Activated naive CD4-positive, alpha-beta T cell treated with anti-CD3 and anti-CD28 coated beads for 36 hours (primary cell): ENCODE measurements around the gene TMEM201. TPM values are rescaled to one million over a fixed set of nuclear protein-coding genes. Genes with fewer than 3 reads are reported as not detected.
"Not testable (repeated sequence)": the region's sequence is repeated elsewhere in the genome, so short reads cannot be mapped to it uniquely, and the experiment has no call there.

Experiments
- CTCF ChIA-PET: fragments of 350-600 bp; sonication (Branson Sonifier 250); formaldehyde crosslinking; loops from one replicate; lab custom pipeline; 2021; ENCODE audit warnings: antibody characterized with exemption; lab: Charles Lee
- DNase-seq: peaks from one replicate; pipeline ENCODE4 v3.0.0-alpha.2; 2020
- H3K27ac Mint-ChIP-seq: one replicate; pipeline ENCODE4 v1.8.0; 2021; ENCODE audit warnings: mild to moderate bottlenecking, mixed read lengths
- H3K27me3 Mint-ChIP-seq: one replicate; pipeline ENCODE4 v1.8.0; 2021; ENCODE audit warnings: low read depth, mixed read lengths
- H3K36me3 Mint-ChIP-seq: one replicate; pipeline ENCODE4 v1.8.0; 2021; ENCODE audit warnings: low read depth, mixed read lengths
- H3K4me1 Mint-ChIP-seq: one replicate; pipeline ENCODE4 v1.8.0; 2021; ENCODE audit warnings: low read depth, mixed read lengths
- H3K4me3 Mint-ChIP-seq: one replicate; pipeline ENCODE4 v1.8.0; 2021; ENCODE audit warnings: mild to moderate bottlenecking, moderate library complexity, mixed read lengths
- H3K9me3 Mint-ChIP-seq: one replicate; pipeline ENCODE4 v1.8.0; 2021; ENCODE audit warnings: mixed read lengths
- intact Hi-C: fragments of 100-400 bp; cut with micrococcal nuclease; formaldehyde crosslinking; loops from one replicate; pipeline ENCODE4 v1.15.1; 2023
- total RNA-seq, 2 experiments: library from RNA; stranded (reverse); gene quantifications; one replicate each; pipeline ENCODE4 v1.2.3, GENCODE V29; 2021

TMEM201 gene
- total RNA-seq, 2 experiments from 2014 or later: 9.1 to 9.8 TPM

DNA sequence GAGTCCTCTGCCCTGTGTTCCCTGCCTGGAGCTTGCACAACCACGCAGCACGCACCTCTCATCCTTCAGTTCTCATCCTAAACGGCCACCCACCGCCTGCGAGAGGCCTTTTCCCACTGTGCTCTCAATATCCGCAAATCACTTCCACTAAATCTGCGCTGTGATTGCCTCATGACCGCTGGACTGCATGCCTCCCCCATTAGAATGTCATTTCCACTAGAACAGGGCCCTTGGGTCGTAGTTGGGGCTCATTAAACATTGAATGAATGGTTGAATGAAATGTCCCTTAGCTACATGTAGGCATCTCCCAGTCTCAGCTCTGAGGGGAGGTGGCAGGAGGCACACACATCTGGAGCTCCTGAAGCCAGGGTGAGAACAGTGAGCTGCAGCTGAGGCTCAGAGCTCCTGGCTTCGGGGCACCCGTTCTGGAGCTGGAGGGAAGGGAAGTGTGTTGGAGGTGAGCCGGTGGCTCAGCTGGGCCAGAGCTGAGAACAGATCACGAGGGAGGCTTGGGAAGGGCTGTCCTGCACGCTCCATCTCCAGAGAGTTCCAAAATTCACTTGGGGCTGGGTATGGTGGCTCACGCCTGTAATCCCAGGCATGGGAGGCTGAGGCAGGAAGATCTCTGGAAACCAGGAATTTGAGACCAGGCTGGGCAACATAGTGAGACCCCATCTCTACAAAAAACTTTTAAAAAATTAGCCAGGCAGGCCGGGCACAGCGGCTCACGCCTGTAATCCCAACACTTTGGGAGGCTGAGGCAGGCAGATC, 30.4 kb downstream of the TMEM201 start:
- H3K27ac Mint-ChIP-seq: no peak overlapping the region
- H3K9me3 Mint-ChIP-seq: no peaks in the 10 kb centered on the region
- CTCF ChIA-PET: interaction anchor here (0.7 to 1.3 kb wide), 2 partner anchors 167 to 255 kb away, joined by 3 to 4 read pairs; no protein-coding TSS in a partner anchor
- peaks cover 2% of the 10 kb centered on the region for H3K27me3 Mint-ChIP-seq
- no peak for DNase-seq
- no peaks in the 10 kb centered on the region for H3K4me1 Mint-ChIP-seq
- no peak overlapping the region for H3K4me3 Mint-ChIP-seq
- intact Hi-C loops: no loop called here
- no peaks in the 10 kb centered on the region for H3K36me3 Mint-ChIP-seq

DNA sequence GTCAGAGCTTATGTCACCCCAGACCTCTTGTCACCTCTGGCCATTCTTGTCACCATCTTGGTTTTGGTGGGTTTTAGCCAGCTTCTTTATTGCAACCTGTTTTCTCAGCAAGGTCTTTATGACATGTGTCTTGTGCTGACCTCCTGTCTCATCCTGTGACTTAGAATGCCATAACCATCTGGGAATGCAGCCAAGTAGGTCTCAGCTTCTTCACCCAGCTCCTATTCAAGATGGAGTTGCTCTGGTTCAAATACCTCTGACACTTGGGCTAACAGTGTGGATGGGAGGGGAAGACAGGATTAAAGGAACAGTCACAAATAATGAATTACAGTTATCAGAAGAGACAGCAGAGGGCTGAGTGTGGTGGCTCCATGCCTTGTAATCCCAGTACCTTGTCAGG, 32.3 kb downstream of the TMEM201 start:
- H3K27ac Mint-ChIP-seq: no peak overlapping the region
- H3K4me1 Mint-ChIP-seq: peaks cover 2% of the 10 kb centered on the region
- H3K27me3 Mint-ChIP-seq: peaks cover 2% of the 10 kb centered on the region
- no peaks in the 10 kb centered on the region for H3K9me3 Mint-ChIP-seq
- intact Hi-C loops: no loop called here
- CTCF ChIA-PET: interaction anchor here (0.6 to 1.4 kb wide), 2 partner anchors 174 to 247 kb away, joined by 3 to 4 read pairs; no protein-coding TSS in a partner anchor
- H3K36me3 Mint-ChIP-seq: no peaks in the 10 kb centered on the region
- no peak for DNase-seq
- no peak overlapping the region for H3K4me3 Mint-ChIP-seq

DNA sequence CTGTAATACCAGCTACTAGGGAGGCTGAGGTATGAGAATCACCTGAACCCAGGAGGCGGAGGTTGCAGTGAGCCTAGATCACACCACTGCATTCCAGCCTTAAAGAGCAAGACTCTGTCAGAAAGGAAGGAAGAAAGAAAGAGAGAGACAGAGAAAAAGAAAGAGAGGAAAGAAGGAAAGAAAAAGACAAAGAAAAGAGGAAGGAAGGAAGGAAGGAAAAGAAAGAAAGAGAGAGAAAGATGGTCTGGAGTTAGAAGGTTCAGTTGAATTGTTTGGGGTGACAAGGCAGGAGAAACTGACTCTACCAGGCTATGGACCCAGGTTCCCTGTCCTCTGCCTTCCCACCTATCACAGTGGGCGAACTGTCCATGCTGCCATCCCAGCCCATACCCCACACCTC, 35.4 kb downstream of the TMEM201 start:
- Mint-ChIP-seq H3K27me3 (peaks cover 1% of the 10 kb centered on the region), H3K4me1 (peaks cover 24% of the 10 kb centered on the region), H3K9me3 (no peaks in the 10 kb centered on the region), H3K27ac (no peak overlapping the region), H3K4me3 (no peak overlapping the region), H3K36me3 (no peaks in the 10 kb centered on the region)
- DNase-seq: no peak
- intact Hi-C loops: no loop called here
- CTCF ChIA-PET: interaction anchor here (0.7 kb wide), 2 partner anchors 92 to 135 kb away, joined by 3 read pairs; no protein-coding TSS in a partner anchor

DNA sequence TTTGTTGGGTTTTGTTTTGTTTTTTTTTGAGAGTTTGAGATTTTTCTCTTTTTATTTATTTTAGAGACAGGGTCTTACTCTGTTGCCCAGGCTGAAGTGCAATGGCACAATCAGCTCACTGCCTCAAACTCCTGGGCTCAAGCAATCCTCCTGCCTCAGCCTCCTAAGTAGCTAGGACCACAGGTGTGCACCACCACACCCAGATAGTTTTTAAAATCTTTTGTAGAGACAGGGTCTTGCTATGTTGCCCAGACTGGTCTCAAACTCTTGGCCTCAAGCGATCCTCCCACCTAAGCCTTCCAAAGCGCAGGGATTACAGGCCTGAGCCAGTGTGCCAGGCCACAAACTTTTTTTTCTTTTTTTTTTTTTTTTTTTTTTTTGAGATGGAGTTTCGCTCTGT, 36.3 kb downstream of the TMEM201 start:
- intact Hi-C loops: loop anchor here (5.0 kb wide), 2 partner anchors 317 to 802 kb away; partner anchors contain the start of genes LZIC and NMNAT1
- H3K4me1 Mint-ChIP-seq: peaks cover 26% of the 10 kb centered on the region
- not testable (repeated sequence) for H3K9me3 Mint-ChIP-seq, H3K36me3 Mint-ChIP-seq, DNase-seq, H3K27me3 Mint-ChIP-seq, H3K4me3 Mint-ChIP-seq, H3K27ac Mint-ChIP-seq
- CTCF ChIA-PET: interaction anchor here (0.6 to 8.0 kb wide), 2 partner anchors 95 to 205 kb away, joined by 3 to 134 read pairs; no protein-coding TSS in a partner anchor

DNA sequence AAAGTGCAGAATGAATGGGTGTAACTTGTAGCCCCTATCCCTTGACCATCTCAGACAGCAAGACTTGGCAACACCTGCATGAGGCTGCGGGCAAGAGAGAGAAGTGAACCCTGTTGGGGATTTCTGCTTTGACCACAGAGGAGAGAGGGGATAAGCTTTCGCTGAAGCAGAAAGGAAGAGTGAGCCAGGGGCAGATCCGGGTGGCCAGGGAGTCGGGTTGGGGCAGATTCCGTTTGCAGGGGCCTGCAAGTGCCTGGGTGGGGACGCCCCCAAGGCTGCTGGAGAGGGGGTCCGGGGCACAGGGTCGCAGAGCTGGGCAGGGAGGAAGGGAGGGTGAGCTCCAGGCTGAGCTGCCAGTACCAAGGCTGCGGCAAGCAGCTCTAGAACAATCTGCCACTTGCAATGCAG, 37.5 kb downstream of the TMEM201 start:
- Mint-ChIP-seq H3K27me3 (no peaks in the 10 kb centered on the region), H3K4me3 (peak overlapping the region; percentile 85), H3K9me3 (no peaks in the 10 kb centered on the region), H3K27ac (no peak overlapping the region), H3K4me1 (peaks cover 34% of the 10 kb centered on the region), H3K36me3 (peaks cover 8% of the 10 kb centered on the region)
- intact Hi-C loops: loop anchor here (2.0 to 5.0 kb wide), 3 partner anchors 99 to 801 kb away; partner anchors contain the start of genes LZIC and NMNAT1
- no peak for DNase-seq
- CTCF ChIA-PET: interaction anchor here (0.5 to 8.0 kb wide), 26 partner anchors 10 to 1215 kb away, joined by 3 to 134 read pairs (median 4); partner anchors contain the start of gene PIK3CD

DNA sequence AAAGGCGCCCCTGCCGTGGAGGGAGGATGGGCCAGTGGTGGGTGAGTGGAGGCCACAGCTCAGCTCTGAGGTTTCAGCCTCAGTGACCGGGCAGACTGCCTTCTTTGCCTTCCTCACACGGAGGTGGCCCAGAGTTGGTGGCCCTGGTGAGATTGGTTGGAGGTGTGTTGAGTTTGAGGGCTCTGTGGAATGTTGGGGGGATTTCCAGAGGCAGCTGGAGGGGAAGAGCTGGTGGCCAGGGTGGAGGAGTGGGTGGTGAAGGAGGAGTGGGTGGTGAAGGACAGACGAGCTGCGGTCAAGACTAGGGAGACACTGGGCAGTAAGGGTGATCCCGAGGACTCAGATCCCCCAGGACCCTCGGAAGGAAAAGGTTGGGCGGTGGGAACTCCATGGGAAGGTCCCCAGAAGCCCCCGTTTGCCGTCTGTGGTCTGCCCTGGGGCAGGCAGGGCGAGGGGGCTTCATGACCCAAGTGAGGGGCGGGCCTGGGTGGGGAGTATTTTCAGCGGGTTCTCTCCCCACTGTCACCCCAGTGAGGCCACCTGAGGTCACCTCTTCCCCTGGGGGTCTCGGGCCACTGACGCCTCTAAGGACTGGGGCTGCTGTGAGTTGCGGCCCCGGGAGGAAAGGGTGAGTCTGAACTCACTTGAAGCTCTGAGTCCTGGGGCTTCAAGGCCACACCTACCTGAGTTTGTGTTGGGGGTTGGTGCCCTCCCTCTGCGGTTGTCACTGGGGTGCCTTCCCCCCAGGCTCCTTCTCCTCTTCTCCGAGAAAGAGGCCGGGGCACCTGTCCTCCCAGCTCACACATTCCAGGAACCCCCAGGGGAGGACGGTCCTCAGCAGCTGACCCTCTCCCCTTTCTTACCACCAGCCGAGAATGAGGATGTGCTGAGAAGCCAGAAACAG, 40.1 kb downstream of the TMEM201 start:
- CTCF ChIA-PET: interaction anchor here (0.6 to 8.0 kb wide), 17 partner anchors 10 to 240 kb away, joined by 3 to 134 read pairs (median 5); partner anchors contain the start of gene PIK3CD
- intact Hi-C loops: loop anchor here (1.0 to 5.0 kb wide), 6 partner anchors 27 to 799 kb away; partner anchors contain the start of genes LZIC and NMNAT1
- peak; percentile 80 for DNase-seq
- Mint-ChIP-seq H3K4me1 (peaks cover 59% of the 10 kb centered on the region), H3K4me3 (peak overlapping the region; percentile 85), H3K27me3 (no peaks in the 10 kb centered on the region), H3K27ac (peak overlapping the region; percentile 93), H3K36me3 (peaks cover 16% of the 10 kb centered on the region), H3K9me3 (no peaks in the 10 kb centered on the region)

DNA sequence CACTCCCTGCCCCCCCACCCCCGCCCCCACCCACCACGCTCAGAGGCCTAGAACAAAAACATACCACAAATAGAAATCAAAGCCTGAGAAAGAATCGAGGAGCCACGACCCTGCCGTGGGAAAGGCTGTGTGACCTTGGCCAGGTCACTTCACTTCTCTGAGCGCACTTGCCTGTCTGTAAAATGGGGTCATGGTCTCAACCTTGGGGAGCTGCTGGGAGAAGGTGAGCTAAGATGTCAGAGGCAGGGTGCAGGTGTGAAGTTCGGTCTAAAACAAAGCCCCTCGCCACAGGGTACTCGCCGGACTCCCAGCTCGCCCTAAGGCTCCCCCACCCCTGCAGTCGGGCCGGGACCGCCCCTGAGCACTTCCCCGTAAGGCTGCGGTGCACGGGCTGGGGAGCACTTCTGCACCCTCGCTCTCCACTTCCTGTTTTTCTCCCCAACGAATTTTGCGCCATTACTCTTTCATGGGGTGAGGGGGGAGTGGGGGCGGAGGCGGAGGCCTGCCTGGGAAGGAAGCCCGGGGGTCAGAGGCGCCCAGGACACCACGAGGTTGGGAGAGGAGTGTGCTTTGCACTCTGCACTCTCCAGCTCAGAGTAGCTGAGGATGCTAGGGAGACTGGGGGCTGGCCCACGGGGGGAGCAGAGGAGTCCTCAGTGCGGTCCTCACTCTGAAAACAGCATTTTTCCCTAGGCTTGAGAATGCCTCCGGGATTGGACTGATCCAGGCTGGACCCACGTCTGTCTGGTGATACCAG, 40.9 kb downstream of the TMEM201 start:
- Mint-ChIP-seq H3K4me1 (peaks cover 67% of the 10 kb centered on the region), H3K27ac (peak overlapping the region; percentile 93), H3K9me3 (peaks cover 2% of the 10 kb centered on the region), H3K4me3 (peak overlapping the region; percentile 85), H3K27me3 (no peaks in the 10 kb centered on the region), H3K36me3 (peaks cover 24% of the 10 kb centered on the region)
- DNase-seq: peak; percentile 87
- intact Hi-C loops: loop anchor here (1.0 to 5.0 kb wide), 6 partner anchors 26 to 798 kb away; partner anchors contain the start of genes LZIC and NMNAT1
- CTCF ChIA-PET: interaction anchor here (1.1 to 8.0 kb wide), 8 partner anchors 10 to 239 kb away, joined by 3 to 134 read pairs (median 8); partner anchors contain the start of gene PIK3CD

DNA sequence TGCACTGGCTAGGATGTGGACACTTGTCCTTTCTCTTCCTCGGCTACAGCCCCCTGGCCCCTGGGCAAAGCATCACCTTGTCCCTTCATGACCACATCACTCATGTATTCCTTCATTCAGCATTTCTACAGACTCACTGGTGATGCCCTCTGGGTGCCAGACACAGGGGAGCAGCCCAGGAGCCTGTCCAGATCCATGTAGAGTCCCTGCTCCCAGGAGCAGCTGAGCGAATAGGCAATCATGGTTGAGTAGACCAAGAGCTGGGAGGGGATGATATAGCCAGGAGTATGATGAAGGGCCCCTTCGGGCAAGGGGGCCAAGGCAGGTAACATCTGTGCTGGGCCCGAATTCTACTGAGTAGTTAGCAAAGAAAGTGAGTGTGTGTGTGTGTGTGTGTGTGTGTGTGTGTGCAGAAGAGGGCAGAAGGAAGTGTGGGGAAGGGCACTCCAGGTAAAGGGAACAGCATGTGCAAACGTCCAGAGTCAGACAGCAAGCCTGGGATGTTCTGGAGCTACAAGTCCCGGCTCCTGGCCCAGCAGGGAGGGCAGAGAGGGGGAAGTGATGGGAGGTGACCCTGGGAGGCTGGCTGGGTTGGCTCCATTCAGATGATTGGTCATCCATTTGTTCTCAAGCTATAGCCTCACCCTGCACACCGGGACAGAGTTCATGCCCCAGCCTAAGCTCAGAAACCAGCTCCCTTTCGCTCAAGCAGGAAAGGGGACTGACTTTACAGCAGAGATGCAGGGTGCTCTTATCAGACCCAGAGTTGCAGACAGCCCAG, 41.8 kb downstream of the TMEM201 start:
- intact Hi-C loops: no loop called here
- CTCF ChIA-PET: interaction anchor here (0.5 to 8.0 kb wide), 5 partner anchors 9 to 624 kb away, joined by 3 to 134 read pairs (median 9); partner anchors contain the start of gene PIK3CD

DNA sequence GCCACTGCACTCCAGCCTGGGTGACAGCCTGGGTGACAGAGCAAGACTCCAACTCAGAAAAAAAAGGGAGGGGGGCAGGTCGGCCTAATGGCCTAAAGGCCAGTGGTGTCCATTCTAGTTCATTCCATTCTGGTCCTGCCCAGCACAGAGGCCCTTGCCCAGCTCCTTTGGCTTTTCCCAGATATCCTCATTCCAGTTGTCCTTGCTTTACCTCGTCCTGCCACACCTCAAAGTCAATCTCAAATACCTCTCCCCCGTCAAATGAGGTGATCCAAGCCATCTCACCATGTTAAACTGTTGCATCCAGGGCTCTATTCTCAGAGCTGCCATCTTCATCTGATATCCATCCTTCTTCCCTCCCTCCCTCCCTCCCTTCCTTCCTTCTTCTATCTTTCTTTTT, 42.9 kb downstream of the TMEM201 start:
- DNase-seq: no peak
- intact Hi-C loops: no loop called here
- H3K4me1 Mint-ChIP-seq: peaks cover 71% of the 10 kb centered on the region
- peak overlapping the region; percentile 93 for H3K27ac Mint-ChIP-seq
- CTCF ChIA-PET: interaction anchor here (1.4 to 8.0 kb wide), 4 partner anchors 8 to 88 kb away, joined by 5 to 134 read pairs (median 41); partner anchors contain the start of gene PIK3CD
- no peaks in the 10 kb centered on the region for H3K27me3 Mint-ChIP-seq
- peaks cover 3% of the 10 kb centered on the region for H3K9me3 Mint-ChIP-seq
- H3K36me3 Mint-ChIP-seq: peaks cover 38% of the 10 kb centered on the region
- peak overlapping the region; percentile 85 for H3K4me3 Mint-ChIP-seq

More for the DNA sequence above, 41.8 kb downstream of the TMEM201 start:
- peak; percentile 37 for DNase-seq
- Mint-ChIP-seq H3K27me3 (no peaks in the 10 kb centered on the region), H3K4me3 (peak overlapping the region; percentile 85), H3K4me1 (peaks cover 76% of the 10 kb centered on the region), H3K36me3 (peaks cover 33% of the 10 kb centered on the region), H3K27ac (peak overlapping the region; percentile 93), H3K9me3 (peaks cover 3% of the 10 kb centered on the region)

DNA sequence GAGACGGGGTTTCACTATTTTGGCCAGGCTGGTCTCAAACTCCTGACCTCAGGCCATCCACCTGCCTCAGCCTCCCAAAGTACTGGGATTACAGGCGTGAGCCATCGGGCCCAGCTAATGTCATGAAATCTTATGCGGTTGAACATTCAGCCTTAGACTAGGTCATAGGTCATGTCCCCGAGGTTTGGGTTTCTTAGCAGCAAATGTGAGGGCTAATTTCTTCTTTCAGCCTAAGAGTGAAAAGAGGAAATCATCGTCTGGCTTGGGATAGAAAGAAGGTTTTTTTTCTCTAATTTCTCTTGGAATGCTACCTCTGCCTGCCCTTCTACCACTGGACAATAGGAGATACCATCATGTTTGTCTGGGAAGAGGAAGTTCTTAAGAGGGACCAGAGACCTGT, 44.8 kb downstream of the TMEM201 start:
- H3K4me1 Mint-ChIP-seq: peaks cover 67% of the 10 kb centered on the region
- intact Hi-C loops: no loop called here
- H3K9me3 Mint-ChIP-seq: peaks cover 5% of the 10 kb centered on the region
- H3K27ac Mint-ChIP-seq: no peak overlapping the region
- H3K27me3 Mint-ChIP-seq: no peaks in the 10 kb centered on the region
- H3K36me3 Mint-ChIP-seq: peaks cover 47% of the 10 kb centered on the region
- no peak for DNase-seq
- no peak overlapping the region for H3K4me3 Mint-ChIP-seq
- CTCF ChIA-PET: interaction anchor here (0.6 to 1.2 kb wide), 2 partner anchors 23 to 75 kb away, joined by 3 to 4 read pairs; no protein-coding TSS in a partner anchor
